AG04450 (cell line): Measurements from ENCODE around the gene SATB1. TPM values are rescaled to one million over a fixed set of nuclear protein-coding genes. Genes with fewer than 3 reads are reported as not detected.

Source experiments
- CTCF ChIA-PET: fragments of 300-600, 350-600 bp; formaldehyde crosslinking; extraction: SDS; loops from one replicate; lab custom pipeline; 2022; ENCODE audit warnings: antibody characterized with exemption, inconsistent platforms; lab: Charles Lee
- POLR2A ChIA-PET: fragments of 350-600 bp; formaldehyde crosslinking; extraction: SDS; loops from one replicate; lab custom pipeline; 2021; ENCODE audit warnings: antibody characterized with exemption, inconsistent platforms; lab: Yijun Ruan, JAX
- DNase-seq: peaks from one replicate; pipeline ENCODE4 v3.0.0-alpha.2; 2011; ENCODE audit warnings: low read depth, low spot score
- H3K27ac ChIP-seq: one replicate; pipeline ENCODE4 v1.5.1; 2012; ENCODE audit warnings: low read depth, low read length, control low read depth
- H3K27me3 ChIP-seq: one replicate; pipeline ENCODE4 v1.6.0; 2012; ENCODE audit warnings: low read length; ENCODE audit not compliant: control insufficient read depth, insufficient read depth
- H3K4me3 ChIP-seq: 2 replicates; pipeline ENCODE4 v1.5.1; 2011; ENCODE audit warnings: mild to moderate bottlenecking, low read depth, low read length, control low read depth
- H3K9me3 ChIP-seq: 2 replicates; pipeline ENCODE4 v1.5.1; 2012; ENCODE audit warnings: low read length; ENCODE audit not compliant: control insufficient read depth, insufficient read depth
- CTCF ChIP-seq: IDR thresholded peaks from 2 replicates; pipeline ENCODE4 v1.5.1; 2011; ENCODE audit warnings: low read depth, low read length, control low read depth, inconsistent platforms
- polyA plus RNA-seq: library from polyadenylated mRNA; depleted of rRNA; stranded (reverse); fragments of >200 nt; gene quantifications from 2 replicates; pipeline ENCODE4 v1.2.3, GENCODE V29; 2011

The SATB1 gene
- polyA plus RNA-seq, 1 experiment, result 12.3 TPM

GRCh38 chr3:18357747-18358146 is 67.4 kb downstream of the SATB1 start:
- ChIA-PET CTCF (no interaction called here), POLR2A (no interaction called here)
- H3K27me3 ChIP-seq, result no peaks in the 10 kb centered on the region
- H3K9me3 ChIP-seq, result no peaks in the 10 kb centered on the region
- H3K27ac ChIP-seq, result no peak overlapping the region
- no peak for TF ChIP-seq CTCF
- no peak overlapping the region for H3K4me3 ChIP-seq
- DNase-seq, result no peak

GRCh38 chr3:18355832-18356231 is 69.3 kb downstream of the SATB1 start:
- ChIA-PET CTCF (no interaction called here), POLR2A (no interaction called here)
- Histone ChIP-seq H3K27ac (no peak overlapping the region), H3K4me3 (no peak overlapping the region), H3K27me3 (no peaks in the 10 kb centered on the region), H3K9me3 (no peaks in the 10 kb centered on the region)
- no peak for DNase-seq
- TF ChIP-seq CTCF, result no peak

- no peak for DNase-seq
- no peak overlapping the region for H3K27ac ChIP-seq
- no peaks in the 10 kb centered on the region for H3K27me3 ChIP-seq
- ChIA-PET POLR2A (no interaction called here), CTCF (interaction anchor here (1.9 kb wide), 1 partner anchor 34 kb away, joined by 6 read pairs; no protein-coding TSS in a partner anchor)
- no peak overlapping the region for H3K4me3 ChIP-seq
- no peak for TF ChIP-seq CTCF
- no peaks in the 10 kb centered on the region for H3K9me3 ChIP-seq
These were observed 70.4 kb downstream of the SATB1 start for GRCh38 chr3:18354701-18355100.

GRCh38 chr3:18351823-18352744 is 73.1 kb downstream of the SATB1 start:
- no peak for TF ChIP-seq CTCF
- no peak overlapping the region for H3K27ac ChIP-seq
- H3K27me3 ChIP-seq, result no peaks in the 10 kb centered on the region
- no peaks in the 10 kb centered on the region for H3K9me3 ChIP-seq
- DNase-seq, result no peak
- ChIA-PET CTCF (interaction anchor here (1.3 kb wide), 1 partner anchor 37 kb away, joined by 7 read pairs; no protein-coding TSS in a partner anchor), POLR2A (no interaction called here)
- no peak overlapping the region for H3K4me3 ChIP-seq

- TF ChIP-seq CTCF, result no peak
- Histone ChIP-seq H3K27ac (no peak overlapping the region), H3K9me3 (no peaks in the 10 kb centered on the region), H3K27me3 (no peaks in the 10 kb centered on the region), H3K4me3 (no peak overlapping the region)
- DNase-seq, result no peak
- POLR2A ChIA-PET, result no interaction called here
- CTCF ChIA-PET, result interaction anchor here (1.3 kb wide), 1 partner anchor 38 kb away, joined by 7 read pairs; no protein-coding TSS in a partner anchor
These were observed 74.0 kb downstream of the SATB1 start for GRCh38 chr3:18351069-18351628.
